ENCODE results near the gene FBN1. TPM values are rescaled to one million over a fixed set of nuclear protein-coding genes. Genes with fewer than 3 reads are reported as not detected.

FBN1 gene
- total RNA-seq, 1 experiment from 2014 or later: 5.2 TPM

DNA sequence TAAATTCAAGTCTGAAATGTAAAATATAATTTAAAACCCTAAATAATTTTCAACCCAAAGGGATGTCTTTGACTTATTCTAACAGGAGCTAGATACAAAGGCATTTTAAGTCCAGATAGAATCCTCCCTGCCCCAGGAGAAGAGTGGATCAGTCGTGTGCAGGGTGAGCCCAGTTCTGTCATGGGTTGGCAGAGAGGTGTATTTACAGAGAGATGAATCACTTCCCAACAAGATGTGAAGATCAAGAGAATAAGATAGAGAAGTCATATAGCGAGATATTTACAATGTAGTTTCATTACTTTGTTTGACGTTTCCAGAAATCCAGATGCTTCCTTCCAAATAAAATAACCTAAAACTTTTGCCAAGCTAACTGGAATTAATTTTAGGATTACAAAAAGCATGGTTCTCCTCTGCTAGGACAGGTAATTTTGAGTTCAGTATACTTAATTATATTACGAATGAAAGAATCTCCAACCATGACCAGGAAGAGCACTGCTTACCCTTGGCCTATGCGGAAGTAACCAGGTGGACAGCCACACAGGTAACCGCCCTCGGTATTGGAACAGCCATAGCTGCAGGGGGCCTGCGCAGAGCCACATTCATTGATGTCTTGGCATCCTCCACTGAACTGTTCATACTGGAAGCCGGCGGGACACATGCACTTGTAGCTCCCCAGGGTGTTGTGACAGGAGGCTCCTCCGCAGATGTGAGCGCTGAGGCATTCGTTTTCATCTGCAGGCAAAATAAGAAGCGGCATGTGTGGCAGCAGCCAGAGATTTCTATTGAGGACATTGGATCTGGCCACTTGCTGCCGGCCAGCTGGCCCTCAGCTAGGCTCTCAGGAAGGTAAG lies 230.2 kb downstream of the FBN1 start:
- DNase-seq (ENCODE audit: low spot score) (no peak), ATAC-seq (no peak)
- Mint-ChIP-seq H3K9me3 (no peaks in the 10 kb centered on the region), H3K36me3 (no peaks in the 10 kb centered on the region), H3K27me3 (ENCODE audit: low read depth) (no peaks in the 10 kb centered on the region), H3K4me3 (no peak overlapping the region), H3K27ac (no peak overlapping the region), H3K4me1 (no peaks in the 10 kb centered on the region)
- ChIA-PET POLR2A (no interaction called here), CTCF (interaction anchor here (0.9 kb wide), 1 partner anchor 9 kb away, joined by 5 read pairs; no protein-coding TSS in a partner anchor)
- TF ChIP-seq RORB (CRISPR knock-in tag; IDR thresholded peaks at IDR 0.05) (no peak), EMX1 (CRISPR knock-in tag; IDR thresholded peaks at IDR 0.05) (no peak), CBFB (CRISPR knock-in tag; IDR thresholded peaks at IDR 0.05; ENCODE audit: low read depth) (no peak), ELF4 (CRISPR knock-in tag; IDR thresholded peaks at IDR 0.05; ENCODE audit: low read depth) (no peak), TEAD4 (CRISPR knock-in tag; IDR thresholded peaks at IDR 0.05) (no peak), SMAD4 (CRISPR knock-in tag; IDR thresholded peaks at IDR 0.05) (no peak)
- TF ChIP-seq, protein P1, sequence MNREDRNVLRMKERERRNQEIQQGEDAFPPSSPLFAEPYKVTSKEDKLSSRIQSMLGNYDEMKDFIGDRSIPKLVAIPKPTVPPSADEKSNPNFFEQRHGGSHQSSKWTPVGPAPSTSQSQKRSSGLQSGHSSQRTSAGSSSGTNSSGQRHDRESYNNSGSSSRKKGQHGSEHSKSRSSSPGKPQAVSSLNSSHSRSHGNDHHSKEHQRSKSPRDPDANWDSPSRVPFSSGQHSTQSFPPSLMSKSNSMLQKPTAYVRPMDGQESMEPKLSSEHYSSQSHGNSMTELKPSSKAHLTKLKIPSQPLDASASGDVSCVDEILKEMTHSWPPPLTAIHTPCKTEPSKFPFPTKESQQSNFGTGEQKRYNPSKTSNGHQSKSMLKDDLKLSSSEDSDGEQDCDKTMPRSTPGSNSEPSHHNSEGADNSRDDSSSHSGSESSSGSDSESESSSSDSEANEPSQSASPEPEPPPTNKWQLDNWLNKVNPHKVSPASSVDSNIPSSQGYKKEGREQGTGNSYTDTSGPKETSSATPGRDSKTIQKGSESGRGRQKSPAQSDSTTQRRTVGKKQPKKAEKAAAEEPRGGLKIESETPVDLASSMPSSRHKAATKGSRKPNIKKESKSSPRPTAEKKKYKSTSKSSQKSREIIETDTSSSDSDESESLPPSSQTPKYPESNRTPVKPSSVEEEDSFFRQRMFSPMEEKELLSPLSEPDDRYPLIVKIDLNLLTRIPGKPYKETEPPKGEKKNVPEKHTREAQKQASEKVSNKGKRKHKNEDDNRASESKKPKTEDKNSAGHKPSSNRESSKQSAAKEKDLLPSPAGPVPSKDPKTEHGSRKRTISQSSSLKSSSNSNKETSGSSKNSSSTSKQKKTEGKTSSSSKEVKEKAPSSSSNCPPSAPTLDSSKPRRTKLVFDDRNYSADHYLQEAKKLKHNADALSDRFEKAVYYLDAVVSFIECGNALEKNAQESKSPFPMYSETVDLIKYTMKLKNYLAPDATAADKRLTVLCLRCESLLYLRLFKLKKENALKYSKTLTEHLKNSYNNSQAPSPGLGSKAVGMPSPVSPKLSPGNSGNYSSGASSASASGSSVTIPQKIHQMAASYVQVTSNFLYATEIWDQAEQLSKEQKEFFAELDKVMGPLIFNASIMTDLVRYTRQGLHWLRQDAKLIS (CRISPR knock-in tag; IDR thresholded peaks at IDR 0.05; ENCODE audit: borderline replicate concordance): no peak

- CTCF ChIA-PET: no interaction called here
- no peak overlapping the region for H3K4me3 Mint-ChIP-seq
- ATAC-seq (no peak), DNase-seq (ENCODE audit: low spot score) (no peak)
- no peaks in the 10 kb centered on the region for H3K27me3 Mint-ChIP-seq (ENCODE audit: low read depth)
- POLR2A ChIA-PET: no interaction called here
- no peaks in the 10 kb centered on the region for H3K36me3 Mint-ChIP-seq
- H3K4me1 Mint-ChIP-seq: no peaks in the 10 kb centered on the region
- H3K9me3 Mint-ChIP-seq: no peaks in the 10 kb centered on the region
- no peak overlapping the region for H3K27ac Mint-ChIP-seq
- no peak for TF ChIP-seq NFE2L1 (CRISPR knock-in tag; IDR thresholded peaks at IDR 0.05)
- TF ChIP-seq, protein P2, sequence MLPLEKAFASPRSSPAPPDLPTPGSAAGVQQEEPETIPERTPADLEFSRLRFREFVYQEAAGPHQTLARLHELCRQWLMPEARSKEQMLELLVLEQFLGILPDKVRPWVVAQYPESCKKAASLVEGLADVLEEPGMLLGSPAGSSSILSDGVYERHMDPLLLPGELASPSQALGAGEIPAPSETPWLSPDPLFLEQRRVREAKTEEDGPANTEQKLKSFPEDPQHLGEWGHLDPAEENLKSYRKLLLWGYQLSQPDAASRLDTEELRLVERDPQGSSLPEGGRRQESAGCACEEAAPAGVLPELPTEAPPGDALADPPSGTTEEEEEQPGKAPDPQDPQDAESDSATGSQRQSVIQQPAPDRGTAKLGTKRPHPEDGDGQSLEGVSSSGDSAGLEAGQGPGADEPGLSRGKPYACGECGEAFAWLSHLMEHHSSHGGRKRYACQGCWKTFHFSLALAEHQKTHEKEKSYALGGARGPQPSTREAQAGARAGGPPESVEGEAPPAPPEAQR (CRISPR knock-in tag; IDR thresholded peaks at IDR 0.05): no peak
- no peak for TF ChIP-seq NR1H2 (CRISPR knock-in tag; IDR thresholded peaks at IDR 0.05)
- no peak for TF ChIP-seq ZNF317 (CRISPR knock-in tag; IDR thresholded peaks at IDR 0.05; ENCODE audit: borderline replicate concordance, low read depth)
- no peak for TF ChIP-seq CTCF (IDR thresholded peaks at IDR 0.05)
- TF ChIP-seq, protein P3, sequence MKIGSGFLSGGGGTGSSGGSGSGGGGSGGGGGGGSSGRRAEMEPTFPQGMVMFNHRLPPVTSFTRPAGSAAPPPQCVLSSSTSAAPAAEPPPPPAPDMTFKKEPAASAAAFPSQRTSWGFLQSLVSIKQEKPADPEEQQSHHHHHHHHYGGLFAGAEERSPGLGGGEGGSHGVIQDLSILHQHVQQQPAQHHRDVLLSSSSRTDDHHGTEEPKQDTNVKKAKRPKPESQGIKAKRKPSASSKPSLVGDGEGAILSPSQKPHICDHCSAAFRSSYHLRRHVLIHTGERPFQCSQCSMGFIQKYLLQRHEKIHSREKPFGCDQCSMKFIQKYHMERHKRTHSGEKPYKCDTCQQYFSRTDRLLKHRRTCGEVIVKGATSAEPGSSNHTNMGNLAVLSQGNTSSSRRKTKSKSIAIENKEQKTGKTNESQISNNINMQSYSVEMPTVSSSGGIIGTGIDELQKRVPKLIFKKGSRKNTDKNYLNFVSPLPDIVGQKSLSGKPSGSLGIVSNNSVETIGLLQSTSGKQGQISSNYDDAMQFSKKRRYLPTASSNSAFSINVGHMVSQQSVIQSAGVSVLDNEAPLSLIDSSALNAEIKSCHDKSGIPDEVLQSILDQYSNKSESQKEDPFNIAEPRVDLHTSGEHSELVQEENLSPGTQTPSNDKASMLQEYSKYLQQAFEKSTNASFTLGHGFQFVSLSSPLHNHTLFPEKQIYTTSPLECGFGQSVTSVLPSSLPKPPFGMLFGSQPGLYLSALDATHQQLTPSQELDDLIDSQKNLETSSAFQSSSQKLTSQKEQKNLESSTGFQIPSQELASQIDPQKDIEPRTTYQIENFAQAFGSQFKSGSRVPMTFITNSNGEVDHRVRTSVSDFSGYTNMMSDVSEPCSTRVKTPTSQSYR (CRISPR knock-in tag; IDR thresholded peaks at IDR 0.05): no peak
- no peak for TF ChIP-seq EMX1 (CRISPR knock-in tag; IDR thresholded peaks at IDR 0.05)
- no peak for TF ChIP-seq ZNF671 (CRISPR knock-in tag; IDR thresholded peaks at IDR 0.05)
- no peak for TF ChIP-seq ETV6 (CRISPR knock-in tag; IDR thresholded peaks at IDR 0.05)
- TF ChIP-seq, protein P1 (CRISPR knock-in tag; IDR thresholded peaks at IDR 0.05; ENCODE audit: borderline replicate concordance): no peak
- TF ChIP-seq ZNF219 (CRISPR knock-in tag; IDR thresholded peaks at IDR 0.05; ENCODE audit: borderline replicate concordance): no peak
- no peak for TF ChIP-seq OVOL2 (CRISPR knock-in tag; IDR thresholded peaks at IDR 0.05; ENCODE audit: borderline replicate concordance)
- no peak for TF ChIP-seq ZNF396 (CRISPR knock-in tag; IDR thresholded peaks at IDR 0.05; ENCODE audit: borderline replicate concordance)
- TF ChIP-seq TP53 (CRISPR knock-in tag; IDR thresholded peaks at IDR 0.05): no peak
- no peak for TF ChIP-seq FOXJ3 (CRISPR knock-in tag; IDR thresholded peaks at IDR 0.05; ENCODE audit: borderline replicate concordance)
- no peak for TF ChIP-seq SP1 (CRISPR knock-in tag; conservative IDR thresholded peaks at IDR 0.05)
- no peak for TF ChIP-seq GABPB1 (CRISPR knock-in tag; IDR thresholded peaks at IDR 0.05)
These were observed 231.5 kb downstream of the FBN1 start for GRCh38 chr15:48414015-48414414.

Data from WTC11 (cell line).